Measurements from ENCODE around the gene OST4.

The OST4 gene

GRCh38 chr2:27085062-27085672 is 13.7 kb upstream of the OST4 start:
- Histone ChIP-seq H3K9ac (ENCODE audit: low read length) (peak overlapping the region; percentile 69; the same call in 1 of the 2 replicates), H3K4me2 (ENCODE audit: low read depth, low read length, poor library complexity, severe bottlenecking) (peak overlapping the region; percentile 75), H3K36me3 (ENCODE audit: low read length) (no peaks in the 10 kb centered on the region), H3K9me2 (replicated peaks; ENCODE audit: insufficient read depth, low read length) (no peaks in the 10 kb centered on the region), H3F3A (ENCODE audit: insufficient read depth) (0 out of 2 replicates have a peak, but pooled peaks cover 3% of the 10 kb centered on the region), H3K27me3 (ENCODE audit: low read length) (no peaks in the 10 kb centered on the region), H2AFZ (ENCODE audit: low read depth, low read length, severe bottlenecking) (no peak overlapping the region), H3K79me2 (ENCODE audit: insufficient read depth, low read length) (no peaks in the 10 kb centered on the region), H3K9me3 (ENCODE audit: insufficient read depth, low read length) (no peaks in the 10 kb centered on the region), H4K20me1 (ENCODE audit: low read depth, low read length) (no peaks in the 10 kb centered on the region), H3K27ac (ENCODE audit: low read depth, low read length) (no peak overlapping the region), H3K4me3 (ENCODE audit: insufficient read depth, low read length, poor library complexity, severe bottlenecking) (no peak overlapping the region)
- TF ChIP-seq, protein P1, sequence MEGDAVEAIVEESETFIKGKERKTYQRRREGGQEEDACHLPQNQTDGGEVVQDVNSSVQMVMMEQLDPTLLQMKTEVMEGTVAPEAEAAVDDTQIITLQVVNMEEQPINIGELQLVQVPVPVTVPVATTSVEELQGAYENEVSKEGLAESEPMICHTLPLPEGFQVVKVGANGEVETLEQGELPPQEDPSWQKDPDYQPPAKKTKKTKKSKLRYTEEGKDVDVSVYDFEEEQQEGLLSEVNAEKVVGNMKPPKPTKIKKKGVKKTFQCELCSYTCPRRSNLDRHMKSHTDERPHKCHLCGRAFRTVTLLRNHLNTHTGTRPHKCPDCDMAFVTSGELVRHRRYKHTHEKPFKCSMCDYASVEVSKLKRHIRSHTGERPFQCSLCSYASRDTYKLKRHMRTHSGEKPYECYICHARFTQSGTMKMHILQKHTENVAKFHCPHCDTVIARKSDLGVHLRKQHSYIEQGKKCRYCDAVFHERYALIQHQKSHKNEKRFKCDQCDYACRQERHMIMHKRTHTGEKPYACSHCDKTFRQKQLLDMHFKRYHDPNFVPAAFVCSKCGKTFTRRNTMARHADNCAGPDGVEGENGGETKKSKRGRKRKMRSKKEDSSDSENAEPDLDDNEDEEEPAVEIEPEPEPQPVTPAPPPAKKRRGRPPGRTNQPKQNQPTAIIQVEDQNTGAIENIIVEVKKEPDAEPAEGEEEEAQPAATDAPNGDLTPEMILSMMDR (IDR thresholded peaks at IDR 0.05; ENCODE audit: insufficient read depth, low read length, poor library complexity, severe bottlenecking), result no peak
- TF ChIP-seq EZH2phosphoT487 (conservative IDR thresholded peaks at IDR 0.05; ENCODE audit: low read length), result no peak

- Histone ChIP-seq H2AFZ (ENCODE audit: low read depth, low read length, severe bottlenecking) (no peak overlapping the region), H4K20me1 (ENCODE audit: low read depth, low read length) (no peaks in the 10 kb centered on the region), H3K9ac (ENCODE audit: low read length) (no peak overlapping the region)
Observed at GRCh38 chr2:27084297-27085061, 13.0 kb upstream of the OST4 start.

DNA sequence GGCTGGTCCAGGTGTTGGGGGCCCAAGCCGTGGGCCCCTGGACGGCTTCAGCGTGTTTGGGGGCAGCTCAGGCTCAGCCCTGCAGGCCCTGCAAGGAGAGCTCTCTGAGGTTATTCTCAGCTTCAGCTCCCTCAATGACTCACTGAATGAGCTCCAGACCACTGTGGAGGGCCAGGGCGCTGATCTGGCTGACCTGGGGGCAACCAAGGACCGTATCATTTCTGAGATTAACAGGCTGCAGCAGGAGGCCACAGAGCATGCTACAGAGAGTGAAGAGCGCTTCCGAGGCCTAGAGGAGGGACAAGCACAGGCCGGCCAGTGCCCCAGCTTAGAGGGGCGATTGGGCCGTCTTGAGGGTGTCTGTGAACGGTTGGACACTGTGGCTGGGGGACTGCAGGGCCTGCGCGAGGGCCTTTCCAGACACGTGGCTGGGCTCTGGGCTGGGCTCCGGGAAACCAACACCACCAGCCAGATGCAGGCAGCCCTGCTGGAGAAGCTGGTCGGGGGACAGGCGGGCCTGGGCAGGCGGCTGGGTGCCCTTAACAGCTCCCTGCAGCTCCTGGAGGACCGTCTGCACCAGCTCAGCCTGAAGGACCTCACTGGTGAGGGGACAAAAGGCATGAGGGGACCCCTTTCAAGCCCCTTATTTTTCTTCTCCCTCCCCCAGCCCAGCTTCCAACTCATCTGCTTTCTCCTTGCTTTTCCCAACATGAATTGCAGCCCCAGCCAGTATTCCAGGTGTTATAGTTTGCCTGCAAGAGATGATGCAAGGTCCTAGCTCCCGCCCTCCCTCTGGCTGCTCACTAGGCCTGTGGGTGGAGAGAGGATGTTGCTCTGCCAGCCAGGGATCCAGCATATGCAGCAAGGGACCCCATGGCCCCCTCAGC is 12.2 kb upstream of the OST4 start:
- TF ChIP-seq EZH2phosphoT487 (conservative IDR thresholded peaks at IDR 0.05; ENCODE audit: low read length), result no peak
- TF ChIP-seq, protein P1 (IDR thresholded peaks at IDR 0.05; ENCODE audit: insufficient read depth, low read length, poor library complexity, severe bottlenecking), result no peak
- Histone ChIP-seq H4K20me1 (ENCODE audit: low read depth, low read length) (no peaks in the 10 kb centered on the region), H2AFZ (ENCODE audit: low read depth, low read length, severe bottlenecking) (no peak overlapping the region), H3K9me3 (ENCODE audit: insufficient read depth, low read length) (no peaks in the 10 kb centered on the region), H3K27ac (ENCODE audit: low read depth, low read length) (no peak overlapping the region), H3K36me3 (ENCODE audit: low read length) (no peaks in the 10 kb centered on the region), H3K9me2 (replicated peaks; ENCODE audit: insufficient read depth, low read length) (no peaks in the 10 kb centered on the region), H3K79me2 (ENCODE audit: insufficient read depth, low read length) (no peaks in the 10 kb centered on the region), H3K9ac (ENCODE audit: low read length) (no peak overlapping the region), H3F3A (ENCODE audit: insufficient read depth) (0 out of 2 replicates have a peak, but pooled peaks cover 3% of the 10 kb centered on the region), H3K27me3 (ENCODE audit: low read length) (no peaks in the 10 kb centered on the region), H3K4me2 (ENCODE audit: low read depth, low read length, poor library complexity, severe bottlenecking) (no peak overlapping the region), H3K4me3 (ENCODE audit: insufficient read depth, low read length, poor library complexity, severe bottlenecking) (no peak overlapping the region)

More at GRCh38 chr2:27084297-27085061, 13.0 kb upstream of the OST4 start:
- Histone ChIP-seq H3K79me2 (ENCODE audit: insufficient read depth, low read length) (no peaks in the 10 kb centered on the region), H3K27ac (ENCODE audit: low read depth, low read length) (no peak overlapping the region), H3K36me3 (ENCODE audit: low read length) (no peaks in the 10 kb centered on the region), H3F3A (ENCODE audit: insufficient read depth) (0 out of 2 replicates have a peak, but pooled peaks cover 3% of the 10 kb centered on the region), H3K27me3 (ENCODE audit: low read length) (no peaks in the 10 kb centered on the region), H3K4me2 (ENCODE audit: low read depth, low read length, poor library complexity, severe bottlenecking) (no peak overlapping the region), H3K9me2 (replicated peaks; ENCODE audit: insufficient read depth, low read length) (no peaks in the 10 kb centered on the region), H3K9me3 (ENCODE audit: insufficient read depth, low read length) (no peaks in the 10 kb centered on the region), H3K4me3 (ENCODE audit: insufficient read depth, low read length, poor library complexity, severe bottlenecking) (no peak overlapping the region)
- no peak for TF ChIP-seq EZH2phosphoT487 (conservative IDR thresholded peaks at IDR 0.05; ENCODE audit: low read length)
- TF ChIP-seq, protein P1 (IDR thresholded peaks at IDR 0.05; ENCODE audit: insufficient read depth, low read length, poor library complexity, severe bottlenecking), result no peak
